ENCODE data around the gene PLXDC2.

PLXDC2 gene

DNA sequence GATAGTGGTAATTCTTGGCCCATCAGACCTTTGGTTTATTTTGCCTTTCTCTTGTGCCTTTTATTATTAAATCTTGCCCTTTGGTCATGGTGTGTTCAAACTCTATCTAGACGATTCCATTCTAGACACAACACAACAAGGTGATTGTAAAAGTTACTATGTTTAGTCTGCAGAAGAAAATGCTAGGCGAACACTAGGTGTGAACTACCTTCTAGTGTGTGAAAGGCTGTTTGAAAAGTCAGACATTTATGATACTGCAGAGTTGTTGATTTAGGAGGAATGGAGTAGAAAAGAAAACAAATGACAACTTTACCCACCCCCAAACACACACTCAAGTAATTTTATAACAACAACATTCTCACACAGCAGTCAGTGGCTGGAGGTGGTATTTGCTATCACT is 103.4 kb downstream of the PLXDC2 start:
- Mint-ChIP-seq H3K36me3 (ENCODE audit: low read depth) (no peaks in the 10 kb centered on the region), H3K4me1 (ENCODE audit: low read depth) (no peaks in the 10 kb centered on the region), H3K9me3 (peaks cover 24% of the 10 kb centered on the region), H3K27me3 (ENCODE audit: low read depth) (no peaks in the 10 kb centered on the region), H3K4me3 (no peak overlapping the region), H3K27ac (no peak overlapping the region)
- no peak for DNase-seq (ENCODE audit: low spot score)

DNA sequence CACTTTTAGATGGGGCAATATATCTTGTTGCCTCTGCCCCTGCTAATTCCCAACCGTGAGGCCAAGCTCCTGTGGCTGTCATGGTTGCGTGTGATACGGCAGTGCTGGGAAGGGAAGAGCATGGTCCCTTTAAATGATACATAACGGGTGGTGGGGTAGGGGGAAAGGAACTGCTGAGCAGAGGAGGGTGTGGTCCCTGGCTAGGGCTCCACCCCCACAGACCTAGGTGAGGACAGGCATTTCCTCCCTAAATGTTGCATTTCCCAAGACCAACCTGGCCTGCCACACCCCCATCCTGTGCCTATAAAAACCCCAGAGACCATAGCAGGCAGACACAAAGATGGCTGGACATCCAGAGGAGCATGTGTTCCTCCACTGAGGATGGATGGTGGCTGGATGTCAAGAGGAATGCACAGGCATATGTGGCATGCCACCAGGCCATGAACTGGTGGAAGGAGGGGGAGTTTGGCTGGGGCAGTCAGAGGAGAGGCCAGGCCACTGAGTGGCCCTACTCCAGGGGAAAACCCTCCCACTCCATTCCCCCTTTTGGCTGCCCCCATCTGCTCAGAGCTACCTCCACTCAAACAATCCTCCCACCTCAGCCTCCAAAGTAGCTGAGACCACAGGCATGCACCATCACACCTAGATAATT is 104.0 kb downstream of the PLXDC2 start:
- Mint-ChIP-seq H3K4me1 (ENCODE audit: low read depth) (no peaks in the 10 kb centered on the region), H3K9me3 (peaks cover 21% of the 10 kb centered on the region), H3K4me3 (no peak overlapping the region), H3K27ac (no peak overlapping the region), H3K36me3 (ENCODE audit: low read depth) (no peaks in the 10 kb centered on the region), H3K27me3 (ENCODE audit: low read depth) (no peaks in the 10 kb centered on the region)
- DNase-seq (ENCODE audit: low spot score), result no peak

DNA sequence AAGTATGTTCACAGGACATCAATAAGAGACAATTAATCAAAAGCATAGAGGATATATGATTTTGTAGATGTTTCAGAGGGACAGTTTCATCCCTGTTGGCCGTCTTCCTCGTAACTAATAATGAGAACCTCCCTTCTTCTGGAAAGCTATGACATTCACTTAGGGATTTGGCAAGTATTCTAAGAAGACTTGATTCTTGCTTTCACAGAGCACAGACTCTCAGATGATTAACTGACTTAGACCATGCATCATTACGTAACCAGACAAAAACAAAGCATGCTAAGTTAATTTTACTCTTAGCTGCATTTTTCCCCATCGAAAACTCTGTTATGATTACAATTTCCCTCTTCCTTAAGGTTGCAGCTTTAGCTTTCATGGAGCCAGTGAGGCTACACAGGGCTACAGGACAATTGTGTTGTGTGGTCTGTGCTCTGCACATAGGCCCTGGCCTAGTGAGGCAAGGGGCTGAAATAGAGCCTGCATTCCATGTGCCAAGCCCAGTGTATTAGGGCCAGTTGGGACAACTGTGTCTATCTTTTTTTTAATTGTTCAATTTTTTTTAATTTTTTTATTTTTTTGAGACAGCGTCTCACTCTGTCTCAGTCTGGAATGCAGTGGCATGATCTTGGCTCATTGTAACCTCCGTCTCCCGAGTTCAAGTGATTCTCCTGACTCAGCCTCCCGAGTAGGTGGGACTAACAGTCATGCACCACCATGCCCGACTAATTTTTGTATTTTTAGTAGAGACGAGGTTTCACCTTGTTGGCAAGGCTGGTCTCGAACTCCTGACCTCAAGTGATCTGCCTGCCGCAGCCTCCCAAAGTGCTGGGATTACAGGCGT is 105.3 kb downstream of the PLXDC2 start:
- Mint-ChIP-seq H3K27ac (no peak overlapping the region), H3K4me3 (no peak overlapping the region), H3K27me3 (ENCODE audit: low read depth) (no peaks in the 10 kb centered on the region), H3K9me3 (peaks cover 14% of the 10 kb centered on the region), H3K36me3 (ENCODE audit: low read depth) (no peaks in the 10 kb centered on the region), H3K4me1 (ENCODE audit: low read depth) (no peaks in the 10 kb centered on the region)
- no peak for DNase-seq (ENCODE audit: low spot score)

DNA sequence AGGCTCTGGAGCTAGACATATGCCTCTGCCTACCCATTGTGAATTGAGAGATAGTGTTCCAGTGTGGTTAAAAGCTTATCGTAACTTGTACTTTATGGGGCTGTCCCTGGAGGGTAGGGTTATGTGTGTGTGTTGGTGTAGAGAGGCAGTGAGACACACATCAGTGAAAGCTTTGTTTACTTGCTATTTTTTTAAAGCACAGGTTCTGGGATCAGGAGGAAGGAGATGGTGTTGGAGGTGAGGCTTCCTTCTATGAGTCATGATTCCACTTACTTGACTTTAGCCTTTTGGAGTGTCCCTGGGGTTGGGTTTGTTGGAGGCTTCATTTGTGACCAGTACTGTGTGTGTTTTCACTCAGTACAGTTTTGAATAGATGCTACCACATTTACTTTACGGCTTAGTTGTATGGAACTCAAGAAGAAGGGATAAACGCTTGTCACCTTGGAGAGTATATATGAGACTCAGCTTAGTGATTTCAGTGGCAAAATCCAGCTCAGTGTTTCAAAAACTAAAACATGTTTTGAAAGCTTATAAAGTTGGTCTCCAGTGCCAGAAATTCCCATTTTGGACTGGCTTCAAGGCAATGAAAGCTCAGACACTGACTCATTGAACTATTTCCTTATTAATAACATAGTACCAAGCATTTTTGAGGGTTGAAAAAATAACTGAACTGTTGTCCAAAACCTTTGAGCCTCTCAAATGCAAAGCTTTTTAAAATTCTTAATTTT is 106.2 kb downstream of the PLXDC2 start:
- DNase-seq (ENCODE audit: low spot score), result no peak
- no peaks in the 10 kb centered on the region for H3K36me3 Mint-ChIP-seq (ENCODE audit: low read depth)
- H3K4me1 Mint-ChIP-seq (ENCODE audit: low read depth), result no peaks in the 10 kb centered on the region
- no peak overlapping the region for H3K27ac Mint-ChIP-seq
- H3K4me3 Mint-ChIP-seq, result no peak overlapping the region
- H3K27me3 Mint-ChIP-seq (ENCODE audit: low read depth), result no peaks in the 10 kb centered on the region
- H3K9me3 Mint-ChIP-seq, result peaks cover 21% of the 10 kb centered on the region

DNA sequence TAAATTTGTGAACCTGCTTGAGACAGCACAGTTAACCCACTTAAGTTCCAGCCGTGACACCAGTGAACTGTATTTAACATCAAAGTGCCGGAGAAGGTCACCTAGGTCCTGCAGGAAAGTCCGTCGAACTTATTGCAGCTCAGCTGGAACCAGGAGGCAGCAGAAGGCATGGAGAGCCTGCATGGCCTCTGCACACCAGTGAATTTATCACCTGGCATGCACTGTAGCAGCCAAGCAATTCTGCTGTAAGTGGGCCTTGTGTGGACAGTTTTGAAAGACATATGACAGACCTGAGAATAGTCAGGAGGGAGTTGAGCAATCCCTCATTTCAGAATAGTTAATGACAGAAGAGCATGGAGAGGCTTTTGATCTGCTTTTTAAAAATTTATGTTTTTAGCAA is 108.8 kb downstream of the PLXDC2 start:
- Mint-ChIP-seq H3K4me3 (no peak overlapping the region), H3K36me3 (ENCODE audit: low read depth) (no peaks in the 10 kb centered on the region), H3K4me1 (ENCODE audit: low read depth) (no peaks in the 10 kb centered on the region), H3K9me3 (peaks cover 23% of the 10 kb centered on the region), H3K27ac (no peak overlapping the region), H3K27me3 (ENCODE audit: low read depth) (no peaks in the 10 kb centered on the region)
- DNase-seq (ENCODE audit: low spot score), result no peak

DNA sequence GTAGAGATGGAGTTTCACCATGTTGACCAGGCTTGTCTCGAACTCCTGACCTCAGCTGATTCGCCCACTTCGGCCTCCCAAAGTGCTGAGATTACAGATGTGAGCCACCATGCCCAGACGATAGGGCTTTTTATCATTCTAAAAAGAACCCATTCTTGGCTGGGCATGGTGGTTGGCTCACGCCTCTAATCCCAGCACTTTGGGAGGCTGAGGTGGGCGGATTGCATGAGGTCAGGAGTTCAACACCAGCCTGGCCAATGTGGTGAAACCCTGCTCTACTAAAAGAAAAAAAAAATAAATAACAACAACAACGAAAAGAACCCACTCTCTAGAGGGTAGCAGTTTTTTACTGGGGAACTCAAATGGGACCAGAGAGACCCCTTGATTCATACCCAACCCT is 112.7 kb downstream of the PLXDC2 start:
- DNase-seq (ENCODE audit: low spot score), result no peak
- no peaks in the 10 kb centered on the region for H3K36me3 Mint-ChIP-seq (ENCODE audit: low read depth)
- peaks cover 35% of the 10 kb centered on the region for H3K9me3 Mint-ChIP-seq
- no peaks in the 10 kb centered on the region for H3K27me3 Mint-ChIP-seq (ENCODE audit: low read depth)
- H3K27ac Mint-ChIP-seq, result no peak overlapping the region
- H3K4me1 Mint-ChIP-seq (ENCODE audit: low read depth), result no peaks in the 10 kb centered on the region
- no peak overlapping the region for H3K4me3 Mint-ChIP-seq

DNA sequence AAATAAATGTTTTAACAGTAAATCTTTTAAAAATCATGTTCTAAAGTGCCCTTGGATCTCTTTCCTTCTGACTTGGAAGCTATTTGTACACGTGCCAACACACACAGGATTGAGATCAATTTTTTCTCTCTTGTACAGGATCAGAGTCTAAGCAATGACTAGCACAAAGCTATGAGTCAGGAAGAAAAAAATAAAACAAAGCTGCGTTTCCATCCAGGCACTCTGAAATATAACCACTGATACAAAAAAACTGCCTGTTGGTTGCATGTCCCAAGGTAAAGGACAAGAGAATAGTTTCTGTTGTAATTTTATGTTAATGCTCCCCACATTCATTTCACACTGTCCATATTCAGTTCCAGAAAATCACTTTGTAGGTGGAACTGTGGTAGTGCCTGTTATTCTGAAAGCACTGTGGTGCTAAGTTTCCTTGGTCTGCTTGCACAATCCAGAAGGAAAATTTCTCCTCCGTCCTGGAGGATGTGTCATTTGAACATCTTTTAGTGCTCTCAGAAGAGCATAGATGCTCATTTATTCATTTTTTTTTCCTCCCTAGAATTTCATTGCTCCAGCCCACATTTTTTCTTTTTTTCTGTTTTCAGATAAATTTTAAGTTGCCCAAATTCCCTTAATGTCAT is 113.4 kb downstream of the PLXDC2 start:
- Mint-ChIP-seq H3K27me3 (ENCODE audit: low read depth) (no peaks in the 10 kb centered on the region), H3K36me3 (ENCODE audit: low read depth) (no peaks in the 10 kb centered on the region), H3K9me3 (peaks cover 33% of the 10 kb centered on the region), H3K4me3 (no peak overlapping the region), H3K27ac (no peak overlapping the region), H3K4me1 (ENCODE audit: low read depth) (no peaks in the 10 kb centered on the region)
- no peak for DNase-seq (ENCODE audit: low spot score)

DNA sequence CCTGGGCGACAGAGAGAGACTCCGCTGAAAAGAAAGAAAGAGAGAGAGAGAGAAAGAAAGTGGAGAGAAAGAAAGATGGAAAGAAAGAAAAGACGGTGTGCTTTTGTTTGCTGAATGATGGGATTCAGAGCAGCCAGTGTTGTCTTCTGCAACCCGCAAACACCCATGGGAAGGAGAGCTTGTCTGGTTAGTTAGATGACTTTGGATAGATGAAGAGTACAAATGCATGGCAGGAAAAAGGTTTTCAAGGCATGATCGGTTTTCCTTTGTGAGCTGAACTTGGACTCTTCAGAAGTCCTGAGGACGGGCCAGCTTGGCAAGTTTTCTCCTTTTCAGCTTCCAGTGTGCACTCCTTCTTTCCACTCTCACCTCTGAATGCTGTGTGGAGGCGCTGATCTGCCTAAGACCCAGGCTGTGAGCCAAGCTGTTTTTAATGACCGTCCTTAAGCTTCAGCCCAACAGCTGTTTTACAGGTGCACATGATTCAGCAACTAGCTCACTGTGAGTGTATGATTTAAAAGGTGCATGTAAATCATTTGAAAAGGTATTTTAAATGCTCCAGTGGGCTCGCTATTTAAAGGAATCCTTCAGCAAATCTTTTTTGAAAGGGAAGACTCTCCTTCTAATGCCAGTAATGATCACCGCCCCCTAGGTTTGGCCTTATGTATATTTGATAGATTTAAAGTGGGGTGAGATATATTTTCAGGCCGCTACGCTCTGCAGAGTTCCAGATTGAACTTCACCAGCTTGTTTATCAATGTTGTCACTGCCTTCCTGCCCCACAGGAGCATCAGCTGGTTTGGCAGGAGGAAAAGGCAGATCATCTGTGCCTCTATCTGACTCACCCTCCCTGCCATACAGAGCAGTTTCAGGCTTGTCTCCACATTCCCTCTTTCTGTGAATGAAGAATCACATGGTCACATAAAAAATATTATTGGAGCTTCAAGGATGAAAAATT is 115.0 kb downstream of the PLXDC2 start:
- no peak overlapping the region for H3K27ac Mint-ChIP-seq
- H3K4me1 Mint-ChIP-seq (ENCODE audit: low read depth), result no peaks in the 10 kb centered on the region
- H3K27me3 Mint-ChIP-seq (ENCODE audit: low read depth), result no peaks in the 10 kb centered on the region
- peaks cover 36% of the 10 kb centered on the region for H3K9me3 Mint-ChIP-seq
- DNase-seq (ENCODE audit: low spot score), result no peak
- no peaks in the 10 kb centered on the region for H3K36me3 Mint-ChIP-seq (ENCODE audit: low read depth)
- no peak overlapping the region for H3K4me3 Mint-ChIP-seq

DNA sequence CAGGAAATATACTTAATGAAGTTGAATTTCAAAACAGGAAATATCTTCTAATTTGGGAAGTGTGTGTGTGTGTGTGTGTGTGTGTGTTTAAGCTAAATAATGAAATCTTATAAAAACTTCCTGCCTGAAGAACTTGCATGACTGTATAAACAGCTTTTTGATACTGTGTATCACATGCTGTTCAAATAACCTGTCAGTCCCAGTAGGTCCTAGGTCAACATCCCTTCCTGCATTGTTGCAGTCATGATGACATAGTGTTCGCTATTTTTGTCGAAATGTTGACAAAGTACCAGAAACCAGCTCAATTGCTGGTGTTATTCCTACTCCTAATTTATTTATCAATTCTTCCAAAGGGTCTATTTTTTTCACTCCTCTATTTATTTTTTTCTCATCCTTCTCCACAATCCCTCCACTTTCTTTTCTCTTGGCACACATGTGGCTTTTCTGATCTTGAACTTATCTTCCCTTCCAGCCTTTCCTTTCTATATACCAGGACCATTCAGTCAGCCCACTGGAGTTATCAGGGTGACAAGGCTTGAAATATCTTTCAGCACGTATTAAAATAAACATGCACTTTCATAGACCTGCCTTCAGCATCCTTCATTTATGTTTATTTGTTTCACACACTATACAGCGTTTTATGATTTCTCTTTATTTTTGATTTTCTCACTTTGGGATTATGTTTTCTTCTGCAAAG is 115.8 kb downstream of the PLXDC2 start:
- H3K36me3 Mint-ChIP-seq (ENCODE audit: low read depth), result no peaks in the 10 kb centered on the region
- H3K4me3 Mint-ChIP-seq, result no peak overlapping the region
- H3K9me3 Mint-ChIP-seq, result peaks cover 36% of the 10 kb centered on the region
- no peaks in the 10 kb centered on the region for H3K4me1 Mint-ChIP-seq (ENCODE audit: low read depth)
- no peak overlapping the region for H3K27ac Mint-ChIP-seq
- DNase-seq (ENCODE audit: low spot score), result no peak
- H3K27me3 Mint-ChIP-seq (ENCODE audit: low read depth), result no peaks in the 10 kb centered on the region

DNA sequence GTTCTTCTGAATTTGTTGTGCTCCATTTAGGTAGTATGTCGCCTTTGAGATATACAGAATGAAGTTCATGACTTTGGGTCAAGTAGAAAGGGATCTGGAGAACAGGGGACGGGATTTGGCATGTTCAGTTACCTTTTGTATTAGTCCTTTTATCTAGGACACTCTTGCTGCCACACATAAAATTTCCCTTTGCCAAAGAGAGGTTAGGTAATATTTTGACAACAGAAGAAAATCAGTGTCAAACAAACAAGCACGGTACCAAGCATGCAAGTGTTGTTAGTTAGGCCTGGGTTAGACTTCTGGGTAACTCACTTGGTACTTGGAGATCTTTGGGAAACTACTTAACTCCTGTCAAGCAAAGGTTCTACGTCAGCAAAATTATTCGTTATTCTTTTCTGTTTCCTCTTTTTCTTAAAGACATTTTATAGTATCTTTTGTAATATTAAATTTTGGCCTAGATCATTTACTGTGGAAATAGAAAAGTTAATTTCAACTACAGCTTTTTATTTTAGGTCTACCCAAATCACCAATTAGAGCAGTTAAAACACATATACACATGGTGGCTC is 116.7 kb downstream of the PLXDC2 start:
- no peaks in the 10 kb centered on the region for H3K36me3 Mint-ChIP-seq (ENCODE audit: low read depth)
- no peaks in the 10 kb centered on the region for H3K4me1 Mint-ChIP-seq (ENCODE audit: low read depth)
- no peak overlapping the region for H3K4me3 Mint-ChIP-seq
- no peaks in the 10 kb centered on the region for H3K27me3 Mint-ChIP-seq (ENCODE audit: low read depth)
- no peak overlapping the region for H3K27ac Mint-ChIP-seq
- DNase-seq (ENCODE audit: low spot score), result no peak
- peaks cover 37% of the 10 kb centered on the region for H3K9me3 Mint-ChIP-seq

DNA sequence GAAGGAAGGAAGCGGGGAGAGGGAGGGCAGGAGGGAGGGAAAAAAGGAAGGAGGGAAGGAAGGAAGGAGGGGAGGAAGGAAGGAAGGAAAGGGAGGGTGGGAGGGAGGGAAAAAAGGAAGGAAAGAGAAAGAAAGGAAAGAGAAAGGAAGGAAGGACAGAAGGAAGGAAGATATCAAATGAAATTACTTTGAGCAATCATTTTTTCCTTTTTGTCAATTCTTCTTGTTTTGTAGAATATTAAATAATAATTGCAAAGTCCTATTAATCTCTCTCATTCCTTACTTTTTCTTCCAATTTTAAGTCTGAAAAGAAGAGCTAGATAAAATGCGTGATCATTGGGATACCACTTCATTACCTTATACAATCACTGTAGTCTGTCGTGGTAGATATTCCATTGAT is 117.5 kb downstream of the PLXDC2 start:
- no peaks in the 10 kb centered on the region for H3K27me3 Mint-ChIP-seq (ENCODE audit: low read depth)
- no peak overlapping the region for H3K27ac Mint-ChIP-seq
- DNase-seq (ENCODE audit: low spot score), result no peak
- H3K4me1 Mint-ChIP-seq (ENCODE audit: low read depth), result no peaks in the 10 kb centered on the region
- H3K4me3 Mint-ChIP-seq, result no peak overlapping the region
- H3K36me3 Mint-ChIP-seq (ENCODE audit: low read depth), result no peaks in the 10 kb centered on the region
- peaks cover 30% of the 10 kb centered on the region for H3K9me3 Mint-ChIP-seq

DNA sequence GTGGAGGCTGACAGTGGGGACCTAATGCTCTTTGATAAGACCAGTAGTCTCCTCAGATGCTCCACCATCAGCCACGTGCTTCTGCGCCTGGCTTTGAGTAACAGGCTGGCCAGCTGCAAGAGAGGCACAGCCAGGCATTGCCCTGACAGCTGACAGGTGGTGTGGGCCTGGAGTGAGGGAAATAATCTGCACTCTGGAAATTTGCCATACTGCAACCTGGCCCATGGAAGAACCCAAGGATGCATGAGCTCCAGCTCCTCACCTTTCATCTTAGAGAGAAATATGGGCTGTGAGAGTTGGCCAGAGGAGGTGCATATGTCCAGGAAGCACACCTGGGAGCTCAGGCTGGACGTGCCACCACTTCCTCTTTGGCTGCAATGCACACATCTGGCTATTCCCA is 118.9 kb downstream of the PLXDC2 start:
- no peaks in the 10 kb centered on the region for H3K36me3 Mint-ChIP-seq (ENCODE audit: low read depth)
- no peaks in the 10 kb centered on the region for H3K4me1 Mint-ChIP-seq (ENCODE audit: low read depth)
- H3K27me3 Mint-ChIP-seq (ENCODE audit: low read depth), result no peaks in the 10 kb centered on the region
- peaks cover 24% of the 10 kb centered on the region for H3K9me3 Mint-ChIP-seq
- no peak for DNase-seq (ENCODE audit: low spot score)
- no peak overlapping the region for H3K27ac Mint-ChIP-seq
- H3K4me3 Mint-ChIP-seq, result no peak overlapping the region

Measured in T-helper 2 cell treated with Interferon-gamma antibody and Interleukin-4, amounts not matched to agents 5 μg/mL and 100 μg/mL, for 36 hours (primary cell).